ENCODE results near the gene ABCC1. TPM values are rescaled to one million over a fixed set of nuclear protein-coding genes. Genes with fewer than 3 reads are reported as not detected.
A peak's percentile ranks its signal among the peaks of the same experiment; 100 is the strongest.

ABCC1 gene
- total and polyA plus RNA-seq, 4 donors: 12.4 to 41.5 (median 31.3) TPM

DNA sequence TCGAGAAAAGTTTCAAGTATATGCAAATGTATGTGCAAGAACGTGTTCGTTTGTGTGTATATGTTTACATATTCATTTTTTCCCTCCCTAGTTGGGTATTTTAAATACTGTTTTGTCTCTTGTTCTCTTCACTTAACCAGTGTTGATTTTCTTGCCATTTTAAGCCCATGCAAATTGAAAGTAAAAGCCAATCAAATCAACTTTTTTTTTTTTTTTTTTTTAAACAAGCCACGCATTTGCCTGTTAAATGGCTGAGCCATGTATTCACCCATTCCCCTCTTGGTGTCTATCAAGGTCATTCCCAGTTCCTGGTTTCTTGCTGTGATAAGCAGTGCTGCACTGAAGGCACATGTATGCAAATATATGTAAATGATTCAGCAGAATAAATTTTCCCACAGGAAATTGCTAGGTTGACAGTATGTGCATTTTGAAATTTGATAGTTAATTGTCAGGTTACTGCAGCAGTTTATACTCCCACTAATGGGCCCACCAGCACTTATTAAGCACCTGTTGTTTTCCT, 12.2 kb downstream of the ABCC1 start:
- Histone ChIP-seq H3K9ac (ENCODE audit: insufficient read depth in 1 of 2, low read length in 2 of 2) (no peak overlapping the region), H3K36me3 (ENCODE audit: control insufficient read depth in 4 of 4, insufficient read depth in 4 of 4, low read length in 4 of 4) (no peaks in the 10 kb centered on the region), H3K4me3 (no peak overlapping the region), H3K27ac (ENCODE audit: low read depth in 1 of 2, low read length in 1 of 2) (peak overlapping the region in 1 of 2 donors; percentile 40), H3K9me3 (ENCODE audit: control insufficient read depth in 4 of 4, insufficient read depth in 3 of 4, low read length in 3 of 4) (no peaks in the 10 kb centered on the region), H3K27me3 (ENCODE audit: control insufficient read depth in 3 of 3, insufficient read depth in 3 of 3, low read length in 2 of 3) (no peaks in the 10 kb centered on the region), H3K4me1 (ENCODE audit: control insufficient read depth in 5 of 5, insufficient read depth in 5 of 5, low read length in 5 of 5) (peaks cover 0 to 21% (median under 1%) of the 10 kb centered on the region in 5 donors)
- 40 to 59% methylated on average over 4 of the region's 4 CpGs for WGBS, 2 donors
- ATAC-seq (ENCODE audit: insufficient read depth, low FRiP score) (no peak), DNase-seq (no peak)
- no peak for TF ChIP-seq CTCF (IDR thresholded peaks at IDR 0.05; ENCODE audit: control extremely low read depth, extremely low read depth)

DNA sequence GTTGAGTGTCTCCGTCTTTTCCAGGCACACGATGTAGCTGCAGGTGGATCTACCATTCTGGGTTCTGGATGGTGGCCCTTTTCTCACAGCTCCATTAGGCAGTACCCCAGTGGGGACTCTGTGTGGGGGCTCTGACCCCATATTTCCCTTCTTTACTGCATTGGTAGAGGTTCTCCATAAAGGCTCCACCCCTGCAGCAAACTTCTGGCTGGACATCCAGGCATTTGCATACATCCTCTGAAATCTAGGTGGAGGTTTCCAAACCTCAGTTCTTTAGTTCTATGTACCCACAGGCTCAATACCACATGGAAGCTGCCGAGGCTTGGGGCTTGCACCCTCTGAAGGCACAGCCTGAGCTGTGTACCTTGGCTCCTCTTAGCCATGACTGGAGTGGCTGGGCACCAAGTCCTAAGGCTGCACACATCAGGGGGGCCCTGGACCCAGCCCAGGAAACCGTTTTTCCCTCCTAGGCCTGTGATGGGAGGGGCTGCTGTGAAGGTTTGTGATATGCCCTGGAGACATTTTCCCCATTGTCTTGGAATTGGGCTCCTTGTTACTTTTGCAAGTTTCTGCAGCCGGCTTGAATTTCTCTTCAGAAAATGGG, 14.0 kb downstream of the ABCC1 start:
- Histone ChIP-seq H3K9me3 (ENCODE audit: control insufficient read depth in 4 of 4, insufficient read depth in 3 of 4, low read length in 3 of 4) (no peaks in the 10 kb centered on the region), H3K9ac (ENCODE audit: insufficient read depth in 1 of 2, low read length in 2 of 2) (no peak overlapping the region), H3K4me1 (ENCODE audit: control insufficient read depth in 5 of 5, insufficient read depth in 5 of 5, low read length in 5 of 5) (peaks cover 0 to 20% (median 2%) of the 10 kb centered on the region in 5 donors), H3K36me3 (ENCODE audit: control insufficient read depth in 4 of 4, insufficient read depth in 4 of 4, low read length in 4 of 4) (no peaks in the 10 kb centered on the region), H3K27me3 (ENCODE audit: control insufficient read depth in 3 of 3, insufficient read depth in 3 of 3, low read length in 2 of 3) (no peaks in the 10 kb centered on the region), H3K27ac (ENCODE audit: low read depth in 1 of 2, low read length in 1 of 2) (no peak overlapping the region), H3K4me3 (no peak overlapping the region)
- TF ChIP-seq CTCF (IDR thresholded peaks at IDR 0.05; ENCODE audit: control extremely low read depth, extremely low read depth): no peak
- DNase-seq (no peak), ATAC-seq (ENCODE audit: insufficient read depth, low FRiP score) (no peak)
- 82 to 89% methylated on average over 5 of the region's 5 CpGs for WGBS, 2 donors

GRCh38 chr16:15966420-15966819, 17.0 kb downstream of the ABCC1 start:
- Histone ChIP-seq H3K4me1 (ENCODE audit: control insufficient read depth in 5 of 5, insufficient read depth in 5 of 5, low read length in 5 of 5) (peaks cover 0 to 10% (median 2%) of the 10 kb centered on the region in 5 donors), H3K4me3 (no peak overlapping the region), H3K9me3 (ENCODE audit: control insufficient read depth in 4 of 4, insufficient read depth in 3 of 4, low read length in 3 of 4) (peaks cover 0 to 4% (median 1%) of the 10 kb centered on the region in 4 donors), H3K27me3 (ENCODE audit: control insufficient read depth in 3 of 3, insufficient read depth in 3 of 3, low read length in 2 of 3) (no peaks in the 10 kb centered on the region), H3K9ac (ENCODE audit: insufficient read depth in 1 of 2, low read length in 2 of 2) (no peak overlapping the region), H3K36me3 (ENCODE audit: control insufficient read depth in 4 of 4, insufficient read depth in 4 of 4, low read length in 4 of 4) (peaks cover 0 to 6% (median 2%) of the 10 kb centered on the region in 4 donors), H3K27ac (ENCODE audit: low read depth in 1 of 2, low read length in 1 of 2) (no peak overlapping the region)
- DNase-seq: no peak
- 72 to 74% methylated on average over 5 of the region's 5 CpGs for whole genome bisulfite sequencing, 2 donors
- TF ChIP-seq CTCF (IDR thresholded peaks at IDR 0.05; ENCODE audit: control extremely low read depth, extremely low read depth): no peak
- ATAC-seq (ENCODE audit: insufficient read depth, low FRiP score): no peak

All from lung (tissue), 12 donors.